AG04450 (cell line): Measurements from ENCODE around the gene IPPK. TPM values are rescaled to one million over a fixed set of nuclear protein-coding genes. Genes with fewer than 3 reads are reported as not detected.

Source experiments
- CTCF ChIA-PET: fragments of 300-600, 350-600 bp; formaldehyde crosslinking; extraction: SDS; loops from one replicate; lab custom pipeline; 2022; ENCODE audit warnings: antibody characterized with exemption, inconsistent platforms; lab: Charles Lee
- POLR2A ChIA-PET: fragments of 350-600 bp; formaldehyde crosslinking; extraction: SDS; loops from one replicate; lab custom pipeline; 2021; ENCODE audit warnings: antibody characterized with exemption, inconsistent platforms; lab: Yijun Ruan, JAX
- DNase-seq: peaks from one replicate; pipeline ENCODE4 v3.0.0-alpha.2; 2011; ENCODE audit warnings: low read depth, low spot score
- H3K27ac ChIP-seq: one replicate; pipeline ENCODE4 v1.5.1; 2012; ENCODE audit warnings: low read depth, low read length, control low read depth
- H3K27me3 ChIP-seq: one replicate; pipeline ENCODE4 v1.6.0; 2012; ENCODE audit warnings: low read length; ENCODE audit not compliant: control insufficient read depth, insufficient read depth
- H3K4me3 ChIP-seq: 2 replicates; pipeline ENCODE4 v1.5.1; 2011; ENCODE audit warnings: mild to moderate bottlenecking, low read depth, low read length, control low read depth
- H3K9me3 ChIP-seq: 2 replicates; pipeline ENCODE4 v1.5.1; 2012; ENCODE audit warnings: low read length; ENCODE audit not compliant: control insufficient read depth, insufficient read depth
- CTCF ChIP-seq: IDR thresholded peaks from 2 replicates; pipeline ENCODE4 v1.5.1; 2011; ENCODE audit warnings: low read depth, low read length, control low read depth, inconsistent platforms
- polyA plus RNA-seq: library from polyadenylated mRNA; depleted of rRNA; stranded (reverse); fragments of >200 nt; gene quantifications from 2 replicates; pipeline ENCODE4 v1.2.3, GENCODE V29; 2011

The IPPK gene
- polyA plus RNA-seq, 1 experiment, result 15.1 TPM

DNA sequence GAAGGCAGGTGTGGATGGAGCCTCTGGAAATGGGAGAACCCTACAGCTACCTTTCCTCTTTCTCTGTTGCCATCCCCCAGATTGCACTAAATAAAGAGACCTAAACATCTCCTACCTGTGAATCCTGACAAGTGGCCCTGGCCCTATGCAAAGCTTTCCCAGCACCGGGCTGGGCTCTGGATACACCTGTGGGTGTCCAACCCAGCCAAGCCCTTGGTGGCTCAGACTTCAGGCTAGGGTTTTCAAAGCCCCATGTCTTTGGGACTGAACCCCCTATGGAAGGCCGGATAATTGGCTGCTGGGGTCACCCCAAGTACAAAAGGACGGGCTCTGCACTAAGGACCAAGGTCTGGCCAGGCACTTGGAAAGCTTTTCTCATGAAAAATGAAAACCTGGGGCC lies 44.1 kb upstream of the IPPK start:
- POLR2A ChIA-PET, result interaction anchor here (0.6 kb wide), 1 partner anchor 40 kb away, joined by 5 read pairs; no protein-coding TSS in a partner anchor
- no peak for TF ChIP-seq CTCF
- no peak overlapping the region for H3K27ac ChIP-seq
- CTCF ChIA-PET, result interaction anchor here (1.3 to 9.6 kb wide), 3 partner anchors 19 to 76 kb away, joined by 3 to 159 read pairs (median 4); no protein-coding TSS in a partner anchor
- DNase-seq, result no peak
- H3K27me3 ChIP-seq, result no peaks in the 10 kb centered on the region
- no peak overlapping the region for H3K4me3 ChIP-seq
- H3K9me3 ChIP-seq, result no peaks in the 10 kb centered on the region

DNA sequence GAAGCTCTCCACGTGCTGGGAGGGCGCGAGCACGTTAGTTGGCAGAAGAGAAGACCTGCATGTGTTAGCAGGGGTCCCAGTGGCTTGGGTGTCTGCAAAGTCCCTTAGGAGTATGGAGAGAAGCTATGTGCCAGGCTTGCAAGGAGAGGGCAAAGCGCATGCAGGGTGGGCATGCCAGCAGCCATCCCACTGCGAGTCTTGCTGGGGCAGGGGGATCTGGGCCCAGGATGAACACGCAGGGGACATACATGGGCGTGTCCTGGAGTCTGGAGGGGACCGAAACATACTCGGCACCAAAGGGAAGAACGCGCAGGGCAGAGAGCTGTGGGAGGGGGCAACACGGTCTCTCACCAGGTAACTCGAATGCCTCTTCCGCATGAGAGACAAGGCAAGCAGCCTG lies 43.6 kb upstream of the IPPK start:
- ChIA-PET CTCF (interaction anchor here (1.4 to 9.6 kb wide), 2 partner anchors 51 to 77 kb away, joined by 4 to 159 read pairs; no protein-coding TSS in a partner anchor), POLR2A (no interaction called here)

GRCh38 chr9:92712767-92713166 lies 42.8 kb upstream of the IPPK start:
- TF ChIP-seq CTCF, result no peak
- H3K27me3 ChIP-seq, result no peaks in the 10 kb centered on the region
- H3K27ac ChIP-seq, result no peak overlapping the region
- CTCF ChIA-PET, result interaction anchor here (1.4 to 9.6 kb wide), 2 partner anchors 52 to 77 kb away, joined by 4 to 159 read pairs; no protein-coding TSS in a partner anchor
- no peak overlapping the region for H3K4me3 ChIP-seq
- H3K9me3 ChIP-seq, result no peaks in the 10 kb centered on the region
- no peak for DNase-seq
- POLR2A ChIA-PET, result no interaction called here

More for the DNA sequence above, 43.6 kb upstream of the IPPK start:
- no peak for TF ChIP-seq CTCF
- no peak overlapping the region for H3K4me3 ChIP-seq
- H3K9me3 ChIP-seq, result no peaks in the 10 kb centered on the region
- H3K27me3 ChIP-seq, result no peaks in the 10 kb centered on the region
- no peak for DNase-seq
- no peak overlapping the region for H3K27ac ChIP-seq

- Histone ChIP-seq H3K4me3 (no peak overlapping the region), H3K9me3 (no peaks in the 10 kb centered on the region), H3K27ac (no peak overlapping the region), H3K27me3 (no peaks in the 10 kb centered on the region)
- ChIA-PET POLR2A (no interaction called here), CTCF (interaction anchor here (9.6 kb wide), 1 partner anchor 78 kb away, joined by 159 read pairs; no protein-coding TSS in a partner anchor)
- TF ChIP-seq CTCF, result no peak
- DNase-seq, result no peak
These were observed 41.9 kb upstream of the IPPK start for GRCh38 chr9:92711844-92712243.

DNA sequence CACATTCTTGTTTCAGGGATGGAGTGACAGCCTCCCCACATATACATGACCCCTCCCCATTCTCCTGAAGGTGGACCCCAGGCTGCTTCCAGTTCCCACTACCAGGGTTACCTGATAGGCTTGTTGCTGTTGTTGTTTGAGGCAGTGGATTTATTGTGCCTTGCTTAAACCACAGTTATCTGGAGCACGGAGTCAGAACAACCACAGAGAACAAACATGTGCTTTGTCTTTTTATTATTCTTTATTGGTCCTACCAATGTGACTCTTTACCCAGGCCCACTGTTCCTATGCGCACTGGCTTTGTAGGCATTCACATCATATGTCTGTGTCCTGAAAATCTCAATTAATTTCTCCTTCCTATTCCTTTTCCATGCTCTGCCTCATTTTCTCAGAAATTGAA lies 41.2 kb upstream of the IPPK start:
- no peak for TF ChIP-seq CTCF
- H3K4me3 ChIP-seq, result no peak overlapping the region
- no peaks in the 10 kb centered on the region for H3K9me3 ChIP-seq
- DNase-seq, result no peak
- POLR2A ChIA-PET, result no interaction called here
- CTCF ChIA-PET, result no interaction called here
- no peak overlapping the region for H3K27ac ChIP-seq
- H3K27me3 ChIP-seq, result no peaks in the 10 kb centered on the region
